Measurements from ENCODE around the gene LMNA. TPM values are rescaled to one million over a fixed set of nuclear protein-coding genes. Genes with fewer than 3 reads are reported as not detected.

LMNA gene
- total RNA-seq, 1 donor from 2014 or later: 92.7 TPM

- H3K4me3 Mint-ChIP-seq (ENCODE audit: low read depth): no peak overlapping the region
- no peak overlapping the region for H3K27ac Mint-ChIP-seq
- H3K4me1 Mint-ChIP-seq (ENCODE audit: low read depth): peaks cover 4% of the 10 kb centered on the region
- DNase-seq (ENCODE audit: low spot score, unreplicated experiment): no peak
- H3K9me3 Mint-ChIP-seq (ENCODE audit: low read depth): no peaks in the 10 kb centered on the region
- no peaks in the 10 kb centered on the region for H3K36me3 Mint-ChIP-seq (ENCODE audit: insufficient read depth)
- no peak for TF ChIP-seq CTCF (IDR thresholded peaks at IDR 0.05; ENCODE audit: unreplicated experiment)
- peaks cover 64% of the 10 kb centered on the region for H3K27me3 Mint-ChIP-seq
Observed at GRCh38 chr1:156155756-156156510, 41.4 kb downstream of the LMNA start.

- Mint-ChIP-seq H3K27ac (no peak overlapping the region), H3K4me1 (ENCODE audit: low read depth) (peaks cover 7% of the 10 kb centered on the region), H3K4me3 (ENCODE audit: low read depth) (no peak overlapping the region), H3K27me3 (peaks cover 59% of the 10 kb centered on the region), H3K9me3 (ENCODE audit: low read depth) (no peaks in the 10 kb centered on the region), H3K36me3 (ENCODE audit: insufficient read depth) (no peaks in the 10 kb centered on the region)
- no peak for TF ChIP-seq CTCF (IDR thresholded peaks at IDR 0.05; ENCODE audit: unreplicated experiment)
- no peak for DNase-seq (ENCODE audit: low spot score, unreplicated experiment)
Observed at GRCh38 chr1:156157506-156157905, 43.0 kb downstream of the LMNA start.

- no peaks in the 10 kb centered on the region for H3K9me3 Mint-ChIP-seq (ENCODE audit: low read depth)
- no peak for TF ChIP-seq CTCF (IDR thresholded peaks at IDR 0.05; ENCODE audit: unreplicated experiment)
- H3K4me1 Mint-ChIP-seq (ENCODE audit: low read depth): peaks cover 7% of the 10 kb centered on the region
- H3K27ac Mint-ChIP-seq: no peak overlapping the region
- no peaks in the 10 kb centered on the region for H3K36me3 Mint-ChIP-seq (ENCODE audit: insufficient read depth)
- H3K4me3 Mint-ChIP-seq (ENCODE audit: low read depth): no peak overlapping the region
- DNase-seq (ENCODE audit: low spot score, unreplicated experiment): no peak
- H3K27me3 Mint-ChIP-seq: peaks cover 59% of the 10 kb centered on the region
Observed at GRCh38 chr1:156157966-156158365, 43.5 kb downstream of the LMNA start.

- H3K27ac Mint-ChIP-seq: no peak overlapping the region
- DNase-seq (ENCODE audit: low spot score, unreplicated experiment): no peak
Observed at GRCh38 chr1:156160000-156160742, 45.7 kb downstream of the LMNA start.

More at GRCh38 chr1:156160000-156160742, 45.7 kb downstream of the LMNA start:
- Mint-ChIP-seq H3K4me3 (ENCODE audit: low read depth) (peak overlapping the region; percentile 62), H3K9me3 (ENCODE audit: low read depth) (no peaks in the 10 kb centered on the region), H3K36me3 (ENCODE audit: insufficient read depth) (no peaks in the 10 kb centered on the region), H3K4me1 (ENCODE audit: low read depth) (peaks cover 6% of the 10 kb centered on the region), H3K27me3 (peaks cover 48% of the 10 kb centered on the region)
- TF ChIP-seq CTCF (IDR thresholded peaks at IDR 0.05; ENCODE audit: unreplicated experiment): no peak
